Mesenchymal stem cell (in vitro differentiated cells and primary cell): Measurements from ENCODE around the gene NSUN7.

Source experiments
- DNase-seq: peaks from one replicate; pipeline ENCODE4 v3.0.0-alpha.2; 2013
- H2AFZ ChIP-seq: one replicate; pipeline ENCODE4 v1.6.1; 2013; ENCODE audit warnings: low read depth, mild to moderate bottlenecking, control low read depth, inconsistent platforms, low read length, moderate library complexity
- H2AK5ac ChIP-seq: 2 replicates; pipeline ENCODE4 v1.6.1; 2013; ENCODE audit warnings: low read length, moderate library complexity, mild to moderate bottlenecking, inconsistent platforms; ENCODE audit not compliant: severe bottlenecking
- H2BK120ac ChIP-seq: one replicate; pipeline ENCODE4 v1.6.1; 2013; ENCODE audit warnings: low read depth, mild to moderate bottlenecking, inconsistent platforms, low read length, moderate library complexity
- H2BK12ac ChIP-seq, 2 experiments: one replicate each; pipeline ENCODE4 v1.6.1; 2013; ENCODE audit warnings: inconsistent platforms in 2 of 2, low read length in 2 of 2, mild to moderate bottlenecking in 2 of 2, moderate library complexity in 2 of 2, control low read depth in 1 of 2
- H2BK15ac ChIP-seq: one replicate; pipeline ENCODE4 v1.6.1; 2013; ENCODE audit warnings: mild to moderate bottlenecking, low read depth, inconsistent platforms; ENCODE audit not compliant: poor library complexity, severe bottlenecking
- H2BK5ac ChIP-seq: 2 replicates; pipeline ENCODE4 v1.6.1; 2013; ENCODE audit warnings: low read depth, mild to moderate bottlenecking, low read length, control low read depth, inconsistent platforms; ENCODE audit not compliant: poor library complexity, severe bottlenecking
- H3K14ac ChIP-seq, 2 experiments: one replicate each; pipeline ENCODE4 v1.6.1; 2013; ENCODE audit warnings: inconsistent platforms in 2 of 2, low read length in 2 of 2, control low read depth in 1 of 2, mild to moderate bottlenecking in 1 of 2, moderate library complexity in 1 of 2
- H3K18ac ChIP-seq, 2 experiments: one replicate each; pipeline ENCODE4 v1.6.1; 2013; ENCODE audit warnings: inconsistent platforms in 2 of 2, low read length in 2 of 2, control low read depth in 1 of 2, low read depth in 1 of 2, mild to moderate bottlenecking in 1 of 2
- H3K23ac ChIP-seq, 2 experiments: one replicate each; pipeline ENCODE4 v1.6.1; 2013; ENCODE audit warnings: inconsistent platforms in 2 of 2, low read length in 2 of 2, mild to moderate bottlenecking in 2 of 2, moderate library complexity in 2 of 2, control low read depth in 1 of 2
- H3K27ac ChIP-seq: 2 replicates; pipeline ENCODE4 v1.5.1; 2013; ENCODE audit warnings: mild to moderate bottlenecking, moderate library complexity, low read length, control low read depth, inconsistent platforms; ENCODE audit not compliant: poor library complexity, severe bottlenecking
- H3K27me3 ChIP-seq, 2 experiments: 2 replicates each; pipeline versions ENCODE4 v1.6.1 to v1.7.0; 2013; ENCODE audit warnings: low read length in 2 of 2, mild to moderate bottlenecking in 2 of 2, moderate library complexity in 2 of 2, control low read depth in 1 of 2, inconsistent platforms in 1 of 2; ENCODE audit not compliant: control insufficient read depth in 1 of 2, insufficient read depth in 1 of 2
- H3K36me3 ChIP-seq, 2 experiments: 2 replicates each; pipeline versions ENCODE4 v1.6.1 to v1.7.0; 2013; ENCODE audit warnings: low read length in 2 of 2, control low read depth in 1 of 2, inconsistent platforms in 1 of 2, low read depth in 1 of 2, mild to moderate bottlenecking in 1 of 2; ENCODE audit not compliant: insufficient read depth in 2 of 2, control insufficient read depth in 1 of 2
- H3K4ac ChIP-seq, 2 experiments: one replicate each; pipeline ENCODE4 v1.6.1; 2013; ENCODE audit warnings: inconsistent platforms in 2 of 2, low read length in 2 of 2, mild to moderate bottlenecking in 2 of 2, moderate library complexity in 2 of 2, control low read depth in 1 of 2, low read depth in 1 of 2
- H3K4me1 ChIP-seq: 2 replicates; pipeline ENCODE4 v1.6.1; 2013; ENCODE audit warnings: low read depth, low read length, control low read depth; ENCODE audit not compliant: control insufficient read depth, insufficient read depth
- H3K4me2 ChIP-seq: 2 replicates; pipeline ENCODE4 v1.6.1; 2013; ENCODE audit warnings: low read length, mild to moderate bottlenecking, inconsistent platforms; ENCODE audit not compliant: poor library complexity, severe bottlenecking
- H3K4me3 ChIP-seq, 2 experiments: 2 replicates each; pipeline versions ENCODE4 v1.5.1 to v1.7.0; 2013; ENCODE audit warnings: low read length in 2 of 2, mild to moderate bottlenecking in 2 of 2, control low read depth in 1 of 2, low read depth in 1 of 2; ENCODE audit not compliant: insufficient read depth in 1 of 2
- H3K79me1 ChIP-seq: replicated peaks from 2 replicates; pipeline ENCODE4 v1.6.1; 2013; ENCODE audit warnings: mild to moderate bottlenecking, control low read depth, low read length, inconsistent platforms; ENCODE audit not compliant: poor library complexity, severe bottlenecking
- H3K9ac ChIP-seq: 2 replicates; pipeline ENCODE4 v1.7.0; 2013; ENCODE audit warnings: mild to moderate bottlenecking, low read length, moderate library complexity
- H3K9me3 ChIP-seq: 2 replicates; pipeline ENCODE4 v1.7.0; 2013; ENCODE audit warnings: mild to moderate bottlenecking, low read length; ENCODE audit not compliant: control insufficient read depth
- H4K8ac ChIP-seq: one replicate; pipeline ENCODE4 v1.6.1; 2013; ENCODE audit warnings: inconsistent platforms, mild to moderate bottlenecking, low read length, moderate library complexity
- H4K91ac ChIP-seq: one replicate; pipeline ENCODE4 v1.6.1; 2013; ENCODE audit warnings: mild to moderate bottlenecking, low read length, inconsistent platforms
- WGBS: methylation state at CpG from one replicate; pipeline ENCODE4 v1.1.7; 2013; ENCODE audit warnings: mixed read lengths; 5-methylcytosine and 5-hydroxymethylcytosine counted together

NSUN7 gene

GRCh38 chr4:40778090-40778489, 28.3 kb downstream of the NSUN7 start:
- Histone ChIP-seq H3K27me3 (no peaks in the 10 kb centered on the region), H3K4ac (no peak overlapping the region), H4K91ac (no peak overlapping the region), H2BK15ac (no peak overlapping the region), H3K9me3 (peaks cover 13% of the 10 kb centered on the region), H3K4me3 (no peak overlapping the region), H3K23ac (no peak overlapping the region), H3K36me3 (peaks cover 0 to 3% of the 10 kb centered on the region in 2 experiments), H3K4me1 (no peaks in the 10 kb centered on the region), H2BK5ac (no peak overlapping the region), H3K18ac (no peak overlapping the region), H3K14ac (no peak overlapping the region), H3K27ac (no peak overlapping the region), H2AK5ac (no peak overlapping the region), H3K4me2 (no peak overlapping the region), H2BK12ac (no peak overlapping the region), H2AFZ (no peak overlapping the region), H3K79me1 (no peaks in the 10 kb centered on the region), H4K8ac (no peak overlapping the region), H3K9ac (no peak overlapping the region), H2BK120ac (no peak overlapping the region)
- no peak for DNase-seq
- 90% methylated on average over 1 of the region's 1 CpG for WGBS

DNA sequence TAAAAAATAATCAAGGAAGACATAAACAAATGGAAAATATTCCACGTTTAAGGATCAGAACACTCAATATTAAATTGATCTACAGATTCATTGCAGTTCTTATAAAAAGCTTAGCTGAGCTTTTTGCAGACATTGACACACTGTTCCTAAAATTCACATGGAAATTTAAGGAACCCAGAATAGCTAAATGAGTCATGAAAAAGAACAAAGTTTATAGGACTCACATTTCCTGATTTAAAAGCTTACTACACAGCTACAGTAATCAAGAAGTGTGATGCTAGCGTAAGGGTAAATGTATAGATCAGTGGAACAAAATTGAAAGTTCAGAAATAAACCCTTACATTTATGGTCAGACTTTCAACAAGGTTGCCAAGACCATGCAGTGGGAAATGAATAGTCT, 33.1 kb downstream of the NSUN7 start:
- Histone ChIP-seq H3K36me3 (no peaks in the 10 kb centered on the region), H2BK12ac (no peak overlapping the region), H2AFZ (no peak overlapping the region), H3K23ac (no peak overlapping the region), H2BK5ac (no peak overlapping the region), H2AK5ac (no peak overlapping the region), H2BK120ac (no peak overlapping the region), H2BK15ac (no peak overlapping the region), H3K18ac (no peak overlapping the region), H3K4ac (no peak overlapping the region), H3K14ac (no peak overlapping the region), H3K27me3 (no peaks in the 10 kb centered on the region), H3K79me1 (no peaks in the 10 kb centered on the region), H4K8ac (no peak overlapping the region), H3K9me3 (peaks cover 8% of the 10 kb centered on the region), H3K27ac (no peak overlapping the region), H4K91ac (no peak overlapping the region), H3K4me1 (no peaks in the 10 kb centered on the region), H3K4me3 (no peak overlapping the region), H3K9ac (no peak overlapping the region), H3K4me2 (no peak overlapping the region)
- 100% methylated on average over 1 of the region's 2 CpGs for WGBS
- no peak for DNase-seq

- H3K27me3 ChIP-seq, result peaks cover 0 to 11% of the 10 kb centered on the region in 2 experiments
- no peak overlapping the region for H3K9ac ChIP-seq
- H4K91ac ChIP-seq, result no peak overlapping the region
- H2BK15ac ChIP-seq, result no peak overlapping the region
- H3K14ac ChIP-seq, result no peak overlapping the region
- no peak overlapping the region for H3K4ac ChIP-seq
- H2AFZ ChIP-seq, result no peak overlapping the region
- H3K4me2 ChIP-seq, result no peak overlapping the region
- no peaks in the 10 kb centered on the region for H3K4me1 ChIP-seq
- no peak overlapping the region for H2BK5ac ChIP-seq
- H3K23ac ChIP-seq, result no peak overlapping the region
- H4K8ac ChIP-seq, result no peak overlapping the region
- H3K36me3 ChIP-seq, result no peaks in the 10 kb centered on the region
- no peak overlapping the region for H2AK5ac ChIP-seq
- H3K79me1 ChIP-seq, result no peaks in the 10 kb centered on the region
- no peak overlapping the region for H3K18ac ChIP-seq
- no peak overlapping the region for H2BK120ac ChIP-seq
- H3K9me3 ChIP-seq, result no peaks in the 10 kb centered on the region
- WGBS, result 97% methylated on average over 12 of the region's 12 CpGs
- no peak for DNase-seq
- no peak overlapping the region for H3K4me3 ChIP-seq
- H3K27ac ChIP-seq, result no peak overlapping the region
- H2BK12ac ChIP-seq, result no peak overlapping the region
Observed at GRCh38 chr4:40785727-40786126, 36.0 kb downstream of the NSUN7 start.

- Histone ChIP-seq H4K91ac (no peak overlapping the region), H3K18ac (no peak overlapping the region), H3K36me3 (no peaks in the 10 kb centered on the region), H3K4me2 (no peak overlapping the region), H3K4me1 (no peaks in the 10 kb centered on the region), H2AK5ac (no peak overlapping the region), H3K14ac (peak overlapping the region in 1 of 2 experiments; percentile 55), H2BK15ac (no peak overlapping the region), H3K4ac (no peak overlapping the region), H3K9ac (no peak overlapping the region), H2BK5ac (no peak overlapping the region), H4K8ac (no peak overlapping the region), H2BK12ac (no peak overlapping the region), H3K79me1 (no peaks in the 10 kb centered on the region), H2AFZ (no peak overlapping the region), H3K4me3 (no peak overlapping the region), H3K23ac (no peak overlapping the region), H3K27ac (no peak overlapping the region), H2BK120ac (no peak overlapping the region), H3K27me3 (peaks cover 0 to 11% of the 10 kb centered on the region in 2 experiments), H3K9me3 (no peaks in the 10 kb centered on the region)
- no peak for DNase-seq
- 81% methylated on average over 2 of the region's 2 CpGs for whole genome bisulfite sequencing
Observed at GRCh38 chr4:40788331-40788730, 38.6 kb downstream of the NSUN7 start.
